ENCODE results near the gene ATP5PD.
"Not testable (repeated sequence)": the region's sequence is repeated elsewhere in the genome, so short reads cannot be mapped to it uniquely, and the experiment has no call there.

- not testable (repeated sequence) for TF ChIP-seq CTCF (IDR thresholded peaks at IDR 0.05); EZH2 (IDR thresholded peaks at IDR 0.05; ENCODE audit: borderline replicate concordance, insufficient read depth, low read depth, low read length, poor library complexity, severe bottlenecking)
These were observed 26.1 kb upstream of the ATP5PD start for GRCh38 chr17:75072909-75073308.

Data from B cell (primary cell).